HG03095 (cell line): ENCODE measurements around the gene SPINK6.

Experiments
- ATAC-seq: cut with Tn5 transposase; IDR thresholded peaks from one replicate; pipeline ENCODE4 v1.9.1; 2021; ENCODE audit warnings: moderate library complexity; ENCODE audit not compliant: unreplicated experiment

The SPINK6 gene

GRCh38 chr5:148221508-148221907, 18.7 kb downstream of the SPINK6 start:
- no peak for ATAC-seq

GRCh38 chr5:148224117-148224742, 21.4 kb downstream of the SPINK6 start:
- ATAC-seq = no peak

GRCh38 chr5:148228392-148228984, 25.6 kb downstream of the SPINK6 start:
- no peak for ATAC-seq

- ATAC-seq = no peak
Measured at GRCh38 chr5:148229840-148230239, 27.0 kb downstream of the SPINK6 start.

- ATAC-seq = no peak
Measured at GRCh38 chr5:148230240-148230639, 27.4 kb downstream of the SPINK6 start.

DNA sequence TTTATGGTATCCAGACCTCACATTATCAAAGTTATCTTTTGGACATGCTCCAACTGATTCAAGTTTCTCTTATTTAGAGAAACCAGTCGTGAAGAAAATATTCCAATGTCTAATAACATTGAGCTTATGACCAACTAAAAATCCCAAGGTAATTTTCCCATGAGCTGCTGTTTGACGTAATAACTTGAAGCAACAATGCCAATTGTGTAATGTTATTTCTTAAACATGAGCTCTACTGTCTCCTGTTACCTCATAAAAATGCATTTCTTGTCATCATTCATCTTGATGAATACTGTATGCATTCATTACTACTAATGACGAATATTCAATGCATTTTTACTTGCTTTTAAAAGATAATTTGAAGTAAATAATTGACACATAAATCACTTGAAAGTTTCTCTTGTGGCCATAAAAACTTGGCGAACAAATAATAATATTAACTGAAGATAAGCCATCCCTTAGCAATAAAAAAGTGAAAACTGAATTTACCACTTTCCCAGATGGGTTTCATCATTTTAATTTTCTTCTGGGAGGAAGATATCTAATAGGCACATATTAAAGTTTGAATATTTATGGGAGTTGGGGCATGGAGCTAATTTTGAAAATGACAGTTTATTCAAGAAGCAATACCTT, 35.1 kb downstream of the SPINK6 start:
- ATAC-seq = no peak

GRCh38 chr5:148238418-148238794, 35.6 kb downstream of the SPINK6 start, which contains the start of gene MARCOL:
TSS of gene MARCOL (plus strand) at chr5:148238525. CDS start at chr5:148238598, 73 bp downstream.
- ATAC-seq = no peak

GRCh38 chr5:148248894-148249293, 46.1 kb downstream of the SPINK6 start:
- ATAC-seq = no peak

DNA sequence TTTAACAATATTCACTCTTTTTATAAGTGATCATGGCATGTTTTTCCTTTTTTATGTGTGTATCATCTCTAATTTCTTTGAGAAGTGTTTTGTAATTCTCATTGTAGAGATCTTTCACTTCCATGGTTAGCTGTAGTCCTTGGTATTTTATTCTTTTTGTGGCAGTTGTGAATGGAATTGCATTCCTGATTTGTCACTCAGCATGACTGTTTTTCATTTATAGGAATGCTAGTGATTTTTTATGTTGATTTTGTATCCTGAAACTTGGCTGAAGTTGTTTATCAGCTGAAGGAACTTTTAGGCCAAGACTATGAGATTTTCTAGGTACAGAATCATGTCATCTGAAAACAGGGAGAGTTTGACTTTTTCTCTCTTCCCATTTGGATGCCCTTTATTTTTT, 52.6 kb downstream of the SPINK6 start:
- no peak for ATAC-seq

DNA sequence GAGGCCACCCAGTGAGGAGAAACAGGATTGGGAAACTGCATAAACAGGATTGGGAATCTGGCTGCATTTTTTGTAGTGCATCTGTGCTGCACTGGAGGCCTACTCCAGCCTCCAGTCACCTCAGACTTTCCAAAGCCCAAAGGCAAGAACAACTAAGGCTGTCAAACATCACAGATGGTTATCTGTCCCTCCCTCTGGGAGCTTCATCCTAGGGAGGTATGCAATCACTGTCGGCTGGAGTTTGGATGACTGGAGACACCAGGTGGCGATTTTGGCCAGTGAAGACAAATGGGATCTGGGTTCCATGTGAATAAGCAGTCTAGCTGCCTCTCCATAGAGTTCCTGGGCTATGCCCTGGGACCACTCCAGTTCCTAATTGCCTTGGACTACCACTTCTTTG, 56.4 kb downstream of the SPINK6 start:
- ATAC-seq = no peak

- no peak for ATAC-seq
Measured at GRCh38 chr5:148261221-148261620, 58.4 kb downstream of the SPINK6 start.
